WTC11 (cell line): ENCODE data around the gene CD164L2. TPM values are rescaled to one million over a fixed set of nuclear protein-coding genes. Genes with fewer than 3 reads are reported as not detected.

Experiments
- ATAC-seq: fragments of 200-7000 bp; cut with Tn5 transposase; 2 replicates; pipeline ENCODE4 v1.10.0; 2021; ENCODE audit warnings: mild to moderate bottlenecking, moderate library complexity
- CTCF ChIA-PET: fragments of 300-600 bp; sonication (Branson Sonifier 250); formaldehyde crosslinking; loops from one replicate; lab custom pipeline; 2021; ENCODE audit warnings: antibody characterized with exemption; lab: Charles Lee
- POLR2A ChIA-PET: fragments of 350-600 bp; sonication (Branson Sonifier 250); formaldehyde crosslinking; loops from one replicate; lab custom pipeline; 2021; ENCODE audit warnings: antibody characterized with exemption; lab: Charles Lee
- DNase-seq: peaks from one replicate; pipeline ENCODE4 v3.0.0; 2021; ENCODE audit warnings: low spot score
- H3K27ac Mint-ChIP-seq: 2 replicates; pipeline ENCODE4 v1.8.0; 2021; ENCODE audit warnings: mixed read lengths
- H3K27me3 Mint-ChIP-seq: 2 replicates; pipeline ENCODE4 v1.8.0; 2021; ENCODE audit warnings: low read depth, mild to moderate bottlenecking, moderate library complexity, mixed read lengths
- H3K36me3 Mint-ChIP-seq: 2 replicates; pipeline ENCODE4 v1.8.0; 2021; ENCODE audit warnings: mixed read lengths
- H3K4me1 Mint-ChIP-seq: 2 replicates; pipeline ENCODE4 v1.8.0; 2022; ENCODE audit warnings: mixed read lengths
- H3K4me3 Mint-ChIP-seq: 2 replicates; pipeline ENCODE4 v1.8.0; 2021; ENCODE audit warnings: mild to moderate bottlenecking, moderate library complexity, mixed read lengths
- H3K9me3 Mint-ChIP-seq: 2 replicates; pipeline ENCODE4 v1.8.0; 2021; ENCODE audit warnings: mixed read lengths
- ATF2 ChIP-seq: sonication (generic); formaldehyde crosslinking; IDR thresholded peaks from 2 replicates; pipeline ENCODE4 v1.8.1; 2022; ENCODE audit warnings: low read depth, missing genetic modification reagents, borderline replicate concordance
- CREM ChIP-seq: sonication (generic); formaldehyde crosslinking; IDR thresholded peaks from 2 replicates; pipeline ENCODE4 v1.8.1; 2022; ENCODE audit warnings: mild to moderate bottlenecking, missing genetic modification reagents, moderate library complexity
- E2F1 ChIP-seq: sonication (generic); formaldehyde crosslinking; IDR thresholded peaks from 2 replicates; pipeline ENCODE4 v1.8.0; 2022; ENCODE audit warnings: mild to moderate bottlenecking, missing genetic modification reagents
- FOXP1 ChIP-seq: sonication (generic); formaldehyde crosslinking; IDR thresholded peaks from 2 replicates; pipeline ENCODE4 v1.8.0; 2022; ENCODE audit warnings: missing genetic modification reagents, mild to moderate bottlenecking, moderate library complexity, borderline replicate concordance
- GRHL2 ChIP-seq: fragments of 250-450 bp; sonication (Bioruptor Pico); IDR thresholded peaks from 2 replicates; pipeline ENCODE4 v1.8.0; 2022; ENCODE audit warnings: mild to moderate bottlenecking, moderate library complexity; ENCODE audit not compliant: insufficient replicate concordance, severe bottlenecking
- GTF2I ChIP-seq: fragments of 250-450 bp; sonication (Bioruptor Pico); conservative IDR thresholded peaks from 2 replicates; pipeline ENCODE4 v1.4.0; 2021; ENCODE audit warnings: mild to moderate bottlenecking
- HMGXB4 ChIP-seq: sonication (generic); formaldehyde crosslinking; IDR thresholded peaks from 2 replicates; pipeline ENCODE4 v1.8.1; 2023; ENCODE audit warnings: mild to moderate bottlenecking, moderate library complexity, missing genetic modification reagents
- JAZF1 ChIP-seq: fragments of 250-450 bp; sonication (Bioruptor Pico); IDR thresholded peaks from 2 replicates; pipeline ENCODE4 v1.9.0; 2021; ENCODE audit warnings: moderate library complexity, mild to moderate bottlenecking, inconsistent platforms
- MAX ChIP-seq: sonication (generic); formaldehyde crosslinking; IDR thresholded peaks from 2 replicates; pipeline ENCODE4 v1.8.0; 2022; ENCODE audit warnings: mild to moderate bottlenecking, missing genetic modification reagents
- OVOL2 ChIP-seq: fragments of 250-450 bp; sonication (Bioruptor Pico); IDR thresholded peaks from 2 replicates; pipeline ENCODE4 v1.9.0; 2021; ENCODE audit warnings: mild to moderate bottlenecking, borderline replicate concordance
- PRDM15 ChIP-seq: sonication (generic); formaldehyde crosslinking; IDR thresholded peaks from 2 replicates; pipeline ENCODE4 v1.8.0; 2022; ENCODE audit warnings: missing genetic modification reagents
- SMAD3 ChIP-seq: sonication (generic); formaldehyde crosslinking; IDR thresholded peaks from 2 replicates; pipeline ENCODE4 v1.8.0; 2022; ENCODE audit warnings: missing genetic modification reagents, mild to moderate bottlenecking, borderline replicate concordance
- SP1 ChIP-seq: sonication (generic); formaldehyde crosslinking; conservative IDR thresholded peaks from 2 replicates; pipeline ENCODE4 v1.8.1; 2022; ENCODE audit warnings: missing genetic modification reagents
- TP53 ChIP-seq: sonication (generic); formaldehyde crosslinking; IDR thresholded peaks from 2 replicates; pipeline ENCODE4 v1.8.1; 2023; ENCODE audit warnings: mild to moderate bottlenecking, missing genetic modification reagents
- USF1 ChIP-seq: sonication (generic); formaldehyde crosslinking; IDR thresholded peaks from 2 replicates; pipeline ENCODE4 v1.8.0; 2022; ENCODE audit warnings: mild to moderate bottlenecking, missing genetic modification reagents
- ZBTB43 ChIP-seq: sonication (generic); formaldehyde crosslinking; IDR thresholded peaks from 2 replicates; pipeline ENCODE4 v1.8.1; 2023; ENCODE audit warnings: mild to moderate bottlenecking, missing genetic modification reagents
- ZMAT4 ChIP-seq: fragments of 250-450 bp; sonication (Bioruptor Pico); IDR thresholded peaks from 2 replicates; pipeline ENCODE4 v1.9.0; 2021; ENCODE audit warnings: mild to moderate bottlenecking
- ZNF121 ChIP-seq: sonication (generic); formaldehyde crosslinking; IDR thresholded peaks from 2 replicates; pipeline ENCODE4 v1.8.0; 2023; ENCODE audit warnings: missing genetic modification reagents
- ZNF671 ChIP-seq: fragments of 250-450 bp; sonication (Bioruptor Pico); IDR thresholded peaks from 2 replicates; pipeline ENCODE4 v1.8.0; 2021; ENCODE audit warnings: mild to moderate bottlenecking
- ZSCAN18 ChIP-seq: fragments of 250-450 bp; sonication (Bioruptor Pico); IDR thresholded peaks from 2 replicates; pipeline ENCODE4 v2.1.2; 2022; ENCODE audit warnings: mild to moderate bottlenecking, moderate library complexity
- total RNA-seq: library from RNA; stranded (reverse); gene quantifications from 3 replicates; pipeline ENCODE4 v1.2.3, GENCODE V29; 2021

The CD164L2 gene
- total RNA-seq, 1 experiment from 2014 or later = 5.5 TPM

- H3K9me3 Mint-ChIP-seq = no peaks in the 10 kb centered on the region
- peaks cover 8% of the 10 kb centered on the region; the same call in 1 of the 2 replicates for H3K36me3 Mint-ChIP-seq
- CTCF ChIA-PET = interaction anchor here (0.6 to 11.0 kb wide), 29 partner anchors 9 to 321 kb away, joined by 3 to 258 read pairs (median 4); partner anchors contain the start of genes CD164L2, IFI6, MAP3K6 and SYTL1
- no peak overlapping the region for H3K27ac Mint-ChIP-seq
- peak; percentile 98 for DNase-seq
- ATAC-seq = peak; percentile 84
- H3K4me3 Mint-ChIP-seq = peak overlapping the region; percentile 75
- peaks cover 12% of the 10 kb centered on the region for H3K27me3 Mint-ChIP-seq
- peaks cover 18% of the 10 kb centered on the region for H3K4me1 Mint-ChIP-seq
- POLR2A ChIA-PET = interaction anchor here (0.6 to 3.1 kb wide), 8 partner anchors 9 to 176 kb away, joined by 3 to 29 read pairs (median 7); partner anchors contain the start of genes CD164L2, MAP3K6 and SYTL1
- TF ChIP-seq ATF2 (no peak), MAX (CRISPR knock-in tag) (peak; percentile 94), SP1 (peak; percentile 85), GTF2I (no peak), TP53 (CRISPR knock-in tag) (peak; percentile 90; the same call in 1 of the 2 replicates), ZNF671 (CRISPR knock-in tag) (no peak), ZSCAN18 (CRISPR knock-in tag) (no peak), ZMAT4 (CRISPR knock-in tag) (no peak), SMAD3 (CRISPR knock-in tag) (peak; percentile 77; the same call in 1 of the 2 replicates), JAZF1 (CRISPR knock-in tag) (no peak), OVOL2 (CRISPR knock-in tag) (no peak), CREM (CRISPR knock-in tag) (no peak; the same call in 1 of the 2 replicates), FOXP1 (CRISPR knock-in tag) (peak; percentile 84), HMGXB4 (CRISPR knock-in tag) (no peak; the same call in 1 of the 2 replicates), PRDM15 (CRISPR knock-in tag) (peak; percentile 84), ZNF121 (CRISPR knock-in tag) (no peak), ZBTB43 (CRISPR knock-in tag) (peak; percentile 20; the same call in 1 of the 2 replicates), GRHL2 (CRISPR knock-in tag) (no peak), E2F1 (peak; percentile 89), USF1 (CRISPR knock-in tag) (peak; percentile 65; the same call in 1 of the 2 replicates)
Observed at GRCh38 chr1:27350663-27351540, 32.2 kb downstream of the CD164L2 start.
